Measurements from ENCODE around the gene ST3GAL2. TPM values are rescaled to one million over a fixed set of nuclear protein-coding genes. Genes with fewer than 3 reads are reported as not detected.
A peak's percentile ranks its signal among the peaks of the same experiment; 100 is the strongest.

ST3GAL2 gene
- polyA plus RNA-seq, 2 of the 4 experiments (the other 2 are of a cell fraction): 11.1 to 16.3 TPM

DNA sequence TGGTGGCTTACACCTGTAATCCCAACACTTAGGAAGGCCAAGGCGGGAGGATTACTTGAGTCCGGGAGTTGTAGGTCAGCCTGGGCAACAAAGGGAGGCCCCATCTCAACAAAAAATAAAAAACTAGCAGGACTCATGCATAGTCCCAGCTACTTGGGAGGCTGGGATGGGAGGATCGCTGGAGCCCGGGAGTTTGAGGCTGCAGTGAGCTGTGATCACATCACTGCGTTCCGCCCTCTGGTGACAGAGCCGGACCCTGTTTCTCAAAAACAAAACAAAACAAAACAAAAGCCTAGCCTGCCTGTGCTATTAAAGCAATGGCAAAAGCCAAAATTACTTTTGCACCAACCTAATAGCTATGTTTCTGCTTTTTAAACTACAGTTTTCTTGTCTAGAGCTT lies 17.0 kb upstream of the ST3GAL2 start (continued):
- TF ChIP-seq, protein P1, sequence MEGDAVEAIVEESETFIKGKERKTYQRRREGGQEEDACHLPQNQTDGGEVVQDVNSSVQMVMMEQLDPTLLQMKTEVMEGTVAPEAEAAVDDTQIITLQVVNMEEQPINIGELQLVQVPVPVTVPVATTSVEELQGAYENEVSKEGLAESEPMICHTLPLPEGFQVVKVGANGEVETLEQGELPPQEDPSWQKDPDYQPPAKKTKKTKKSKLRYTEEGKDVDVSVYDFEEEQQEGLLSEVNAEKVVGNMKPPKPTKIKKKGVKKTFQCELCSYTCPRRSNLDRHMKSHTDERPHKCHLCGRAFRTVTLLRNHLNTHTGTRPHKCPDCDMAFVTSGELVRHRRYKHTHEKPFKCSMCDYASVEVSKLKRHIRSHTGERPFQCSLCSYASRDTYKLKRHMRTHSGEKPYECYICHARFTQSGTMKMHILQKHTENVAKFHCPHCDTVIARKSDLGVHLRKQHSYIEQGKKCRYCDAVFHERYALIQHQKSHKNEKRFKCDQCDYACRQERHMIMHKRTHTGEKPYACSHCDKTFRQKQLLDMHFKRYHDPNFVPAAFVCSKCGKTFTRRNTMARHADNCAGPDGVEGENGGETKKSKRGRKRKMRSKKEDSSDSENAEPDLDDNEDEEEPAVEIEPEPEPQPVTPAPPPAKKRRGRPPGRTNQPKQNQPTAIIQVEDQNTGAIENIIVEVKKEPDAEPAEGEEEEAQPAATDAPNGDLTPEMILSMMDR (IDR thresholded peaks at IDR 0.05): 0 out of 3 replicates have a peak, but pooled peaks have one; percentile 10
- no peak for TF ChIP-seq KDM5A (IDR thresholded peaks at IDR 0.05)

DNA sequence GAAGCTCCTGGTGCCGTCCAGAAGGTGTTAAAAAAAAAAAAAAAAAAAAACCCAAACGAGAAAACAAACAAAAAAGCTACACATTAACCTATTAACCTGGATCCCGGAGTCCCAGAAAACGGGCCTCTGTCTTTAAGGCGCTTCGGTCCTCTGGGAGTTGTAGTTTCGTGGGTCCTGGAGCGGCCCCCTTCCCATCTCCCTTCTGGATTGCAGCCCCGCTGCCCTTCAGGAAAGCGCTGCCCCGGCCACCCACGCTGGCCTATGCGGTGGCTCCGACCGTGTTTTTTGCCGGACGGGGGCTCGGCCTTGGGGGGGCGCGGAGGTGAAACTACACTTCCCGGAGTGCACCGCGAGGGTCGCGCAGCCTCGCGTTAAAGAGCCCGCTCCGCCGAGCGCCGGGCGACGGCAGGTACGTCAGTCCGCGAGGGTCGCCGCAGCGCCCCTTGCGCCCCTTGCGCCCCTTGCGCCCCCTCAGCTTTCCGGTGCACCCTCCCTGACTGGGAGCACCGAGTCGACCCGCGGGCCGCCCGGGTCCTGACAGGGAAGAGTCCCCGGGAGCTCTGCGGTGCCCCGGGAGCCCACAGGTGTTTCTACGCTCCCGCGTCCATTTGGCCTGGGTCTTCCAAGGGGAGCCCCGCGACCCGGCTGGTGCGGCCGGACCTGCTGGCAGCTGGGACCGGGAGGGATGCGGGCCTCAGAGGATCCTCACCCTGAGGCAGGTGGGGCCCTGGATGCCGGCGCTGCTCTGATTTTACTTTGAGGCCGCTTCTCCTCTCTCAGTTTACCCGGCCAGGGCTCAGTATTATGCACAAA lies 15.5 kb upstream of the ST3GAL2 start, which contains the start of gene FCSK:
TSS of gene FCSK (plus strand) at position 374 of the 813 bp plus-strand sequence. CDS start 8,596 bp downstream, outside the sequence.
- peaks cover 12% of the 10 kb centered on the region; the same call in 2 of the 3 replicates for H3K4me1 ChIP-seq
- H3K4me2 ChIP-seq: peak within 1 kb of the TSS; percentile 95
- ChIA-PET CTCF (interaction anchor here (0.7 to 3.8 kb wide), 10 partner anchors 15 to 128 kb away, joined by 3 to 16 read pairs (median 4); no protein-coding TSS in a partner anchor), POLR2A (interaction anchor here (0.6 to 2.2 kb wide), 9 partner anchors 15 to 752 kb away, joined by 3 to 27 read pairs (median 5); partner anchors contain the start of gene COG4)
- H3K27ac ChIP-seq: peak within 1 kb of the TSS; percentile 96 to 97
- ATAC-seq: peak; percentile 94 to 96
- no peak for FAIRE-seq
- peak; percentile 75 to 94 for DNase-seq (ENCODE audit: low read depth in 1 of 2, low spot score in 1 of 2)
- no peaks in the 10 kb centered on the region for H3K9me3 ChIP-seq
- under 1% methylated on average over 33 of the region's 67 CpGs for WGBS (ENCODE audit: missing lambda C conversion rate)
- H3K4me3 ChIP-seq: peak within 1 kb of the TSS; percentile 80
- TF ChIP-seq RFX5 (IDR thresholded peaks at IDR 0.05) (no peak), POLR2A (IDR thresholded peaks at IDR 0.05; ENCODE audit: low read length) (peak; percentile 48), FOSB (CRISPR knock-in tag; IDR thresholded peaks at IDR 0.05) (no peak), HOXA7 (CRISPR knock-in tag; IDR thresholded peaks at IDR 0.05) (no peak), MAFK (IDR thresholded peaks at IDR 0.05; ENCODE audit: partially characterized antibody) (no peak), HEYL (CRISPR knock-in tag; IDR thresholded peaks at IDR 0.05) (no peak), NR3C1 (IDR thresholded peaks at IDR 0.05) (no peak), CBX2 (IDR thresholded peaks at IDR 0.05; ENCODE audit: borderline replicate concordance, low read depth) (no peak), JUN (IDR thresholded peaks at IDR 0.05) (no peak), HOXB13 (CRISPR knock-in tag; IDR thresholded peaks at IDR 0.05; ENCODE audit: low read depth) (peak; percentile 71), JUNB (IDR thresholded peaks at IDR 0.05) (no peak), FOSL2 (IDR thresholded peaks at IDR 0.05) (no peak), FOSL2 (CRISPR knock-in tag; IDR thresholded peaks at IDR 0.05) (no peak), SMC3 (IDR thresholded peaks at IDR 0.05) (peak; percentile 8; the same call in 1 of the 3 replicates), ZSCAN20 (CRISPR knock-in tag; IDR thresholded peaks at IDR 0.05) (no peak), ZFP36 (IDR thresholded peaks at IDR 0.05; ENCODE audit: borderline replicate concordance, partially characterized antibody) (no peak), CBX8 (IDR thresholded peaks at IDR 0.05) (no peak), FOXS1 (CRISPR knock-in tag; IDR thresholded peaks at IDR 0.05) (no peak), RARB (CRISPR knock-in tag; IDR thresholded peaks at IDR 0.05) (no peak), MAZ (IDR thresholded peaks at IDR 0.05; ENCODE audit: borderline replicate concordance, low read depth, low read length) (no peak), EHMT2 (IDR thresholded peaks at IDR 0.05; ENCODE audit: low read depth) (no peak), RNF2 (IDR thresholded peaks at IDR 0.05; ENCODE audit: borderline replicate concordance, low read depth) (no peak), MYC (IDR thresholded peaks at IDR 0.05; ENCODE audit: borderline replicate concordance, low read length) (no peak), RCOR1 (IDR thresholded peaks at IDR 0.05; ENCODE audit: low read depth, low read length) (no peak), SREBF2 (IDR thresholded peaks at IDR 0.05) (no peak), NFE2L2 (conservative IDR thresholded peaks at IDR 0.05; ENCODE audit: low read length) (no peak)
- TF ChIP-seq, protein P2, sequence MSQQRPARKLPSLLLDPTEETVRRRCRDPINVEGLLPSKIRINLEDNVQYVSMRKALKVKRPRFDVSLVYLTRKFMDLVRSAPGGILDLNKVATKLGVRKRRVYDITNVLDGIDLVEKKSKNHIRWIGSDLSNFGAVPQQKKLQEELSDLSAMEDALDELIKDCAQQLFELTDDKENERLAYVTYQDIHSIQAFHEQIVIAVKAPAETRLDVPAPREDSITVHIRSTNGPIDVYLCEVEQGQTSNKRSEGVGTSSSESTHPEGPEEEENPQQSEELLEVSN (IDR thresholded peaks at IDR 0.05; ENCODE audit: borderline replicate concordance, low read depth): no peak
- TF ChIP-seq, protein P1 (IDR thresholded peaks at IDR 0.05): peak; percentile 13; the same call in 1 of the 3 replicates
- TF ChIP-seq, protein P3, sequence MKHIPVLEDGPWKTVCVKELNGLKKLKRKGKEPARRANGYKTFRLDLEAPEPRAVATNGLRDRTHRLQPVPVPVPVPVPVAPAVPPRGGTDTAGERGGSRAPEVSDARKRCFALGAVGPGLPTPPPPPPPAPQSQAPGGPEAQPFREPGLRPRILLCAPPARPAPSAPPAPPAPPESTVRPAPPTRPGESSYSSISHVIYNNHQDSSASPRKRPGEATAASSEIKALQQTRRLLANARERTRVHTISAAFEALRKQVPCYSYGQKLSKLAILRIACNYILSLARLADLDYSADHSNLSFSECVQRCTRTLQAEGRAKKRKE (CRISPR knock-in tag; IDR thresholded peaks at IDR 0.05; ENCODE audit: low read depth): 0 out of 2 replicates have a peak, but pooled peaks have one; percentile 23
- TF ChIP-seq, protein P4, sequence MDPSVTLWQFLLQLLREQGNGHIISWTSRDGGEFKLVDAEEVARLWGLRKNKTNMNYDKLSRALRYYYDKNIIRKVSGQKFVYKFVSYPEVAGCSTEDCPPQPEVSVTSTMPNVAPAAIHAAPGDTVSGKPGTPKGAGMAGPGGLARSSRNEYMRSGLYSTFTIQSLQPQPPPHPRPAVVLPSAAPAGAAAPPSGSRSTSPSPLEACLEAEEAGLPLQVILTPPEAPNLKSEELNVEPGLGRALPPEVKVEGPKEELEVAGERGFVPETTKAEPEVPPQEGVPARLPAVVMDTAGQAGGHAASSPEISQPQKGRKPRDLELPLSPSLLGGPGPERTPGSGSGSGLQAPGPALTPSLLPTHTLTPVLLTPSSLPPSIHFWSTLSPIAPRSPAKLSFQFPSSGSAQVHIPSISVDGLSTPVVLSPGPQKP (IDR thresholded peaks at IDR 0.05; ENCODE audit: low read depth, low read length): no peak
- TF ChIP-seq, protein P5, sequence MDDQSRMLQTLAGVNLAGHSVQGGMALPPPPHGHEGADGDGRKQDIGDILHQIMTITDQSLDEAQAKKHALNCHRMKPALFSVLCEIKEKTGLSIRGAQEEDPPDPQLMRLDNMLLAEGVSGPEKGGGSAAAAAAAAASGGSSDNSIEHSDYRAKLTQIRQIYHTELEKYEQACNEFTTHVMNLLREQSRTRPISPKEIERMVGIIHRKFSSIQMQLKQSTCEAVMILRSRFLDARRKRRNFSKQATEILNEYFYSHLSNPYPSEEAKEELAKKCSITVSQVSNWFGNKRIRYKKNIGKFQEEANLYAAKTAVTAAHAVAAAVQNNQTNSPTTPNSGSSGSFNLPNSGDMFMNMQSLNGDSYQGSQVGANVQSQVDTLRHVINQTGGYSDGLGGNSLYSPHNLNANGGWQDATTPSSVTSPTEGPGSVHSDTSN (IDR thresholded peaks at IDR 0.05): no peak
